ENCODE results near the gene PHLDB1. TPM values are rescaled to one million over a fixed set of nuclear protein-coding genes. Genes with fewer than 3 reads are reported as not detected.

Gene PHLDB1
- polyA plus RNA-seq, 1 experiment = 83.0 TPM

DNA sequence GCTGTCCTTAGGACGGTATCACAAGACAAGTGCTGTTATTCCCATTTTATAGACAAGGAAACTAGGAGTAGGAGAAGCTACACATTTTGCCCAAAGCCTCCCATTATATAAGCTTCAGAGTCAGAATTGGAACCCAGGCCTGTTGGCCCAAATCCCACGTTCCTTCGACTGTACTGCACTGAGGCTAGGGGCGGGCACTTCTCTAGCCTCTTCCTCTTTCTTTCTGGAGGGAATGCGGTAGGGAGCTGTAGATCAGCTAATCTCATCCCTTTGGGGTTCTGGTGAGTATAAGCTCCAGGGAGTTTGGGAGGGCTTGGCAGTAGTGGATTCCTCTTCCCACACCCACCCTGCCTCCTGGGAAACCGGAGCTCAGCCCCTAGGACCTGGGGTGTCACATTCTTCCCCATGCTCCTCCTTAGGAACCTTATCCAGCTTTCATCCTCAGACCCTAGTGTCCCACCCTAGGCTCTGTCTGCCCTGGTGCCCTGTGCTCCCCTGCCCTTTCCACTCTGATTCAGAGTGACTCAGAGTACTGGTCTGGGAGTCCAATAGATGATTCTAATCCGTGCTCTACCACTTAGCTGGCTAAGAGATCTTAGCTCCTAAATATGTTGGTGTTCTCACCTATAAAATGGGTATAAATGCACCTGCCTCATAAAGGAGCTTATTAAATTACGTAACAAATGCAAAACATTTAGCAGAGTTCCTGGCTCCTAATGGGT lies 29.3 kb downstream of the PHLDB1 start:
- Histone ChIP-seq H3K4me3 (ENCODE audit: low read depth, low read length) (no peak overlapping the region), H3K9me3 (ENCODE audit: control insufficient read depth, insufficient read depth, low read length) (no peaks in the 10 kb centered on the region; the same call in 1 of the 2 replicates), H3K27ac (ENCODE audit: low read depth, low read length) (no peak overlapping the region), H3K27me3 (ENCODE audit: control insufficient read depth, insufficient read depth, low read length) (no peaks in the 10 kb centered on the region)
- ChIA-PET POLR2A (interaction anchor here (1.1 to 6.8 kb wide), 3 partner anchors 16 to 31 kb away, joined by 3 to 54 read pairs (median 6); no protein-coding TSS in a partner anchor), CTCF (interaction anchor here (0.6 to 3.2 kb wide), 7 partner anchors 10 to 292 kb away, joined by 3 to 11 read pairs (median 4); no protein-coding TSS in a partner anchor)
- TF ChIP-seq, protein P1, sequence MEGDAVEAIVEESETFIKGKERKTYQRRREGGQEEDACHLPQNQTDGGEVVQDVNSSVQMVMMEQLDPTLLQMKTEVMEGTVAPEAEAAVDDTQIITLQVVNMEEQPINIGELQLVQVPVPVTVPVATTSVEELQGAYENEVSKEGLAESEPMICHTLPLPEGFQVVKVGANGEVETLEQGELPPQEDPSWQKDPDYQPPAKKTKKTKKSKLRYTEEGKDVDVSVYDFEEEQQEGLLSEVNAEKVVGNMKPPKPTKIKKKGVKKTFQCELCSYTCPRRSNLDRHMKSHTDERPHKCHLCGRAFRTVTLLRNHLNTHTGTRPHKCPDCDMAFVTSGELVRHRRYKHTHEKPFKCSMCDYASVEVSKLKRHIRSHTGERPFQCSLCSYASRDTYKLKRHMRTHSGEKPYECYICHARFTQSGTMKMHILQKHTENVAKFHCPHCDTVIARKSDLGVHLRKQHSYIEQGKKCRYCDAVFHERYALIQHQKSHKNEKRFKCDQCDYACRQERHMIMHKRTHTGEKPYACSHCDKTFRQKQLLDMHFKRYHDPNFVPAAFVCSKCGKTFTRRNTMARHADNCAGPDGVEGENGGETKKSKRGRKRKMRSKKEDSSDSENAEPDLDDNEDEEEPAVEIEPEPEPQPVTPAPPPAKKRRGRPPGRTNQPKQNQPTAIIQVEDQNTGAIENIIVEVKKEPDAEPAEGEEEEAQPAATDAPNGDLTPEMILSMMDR (IDR thresholded peaks at IDR 0.05; ENCODE audit: low read depth, low read length) = no peak
- no peak for DNase-seq (ENCODE audit: low read depth, low spot score)

DNA sequence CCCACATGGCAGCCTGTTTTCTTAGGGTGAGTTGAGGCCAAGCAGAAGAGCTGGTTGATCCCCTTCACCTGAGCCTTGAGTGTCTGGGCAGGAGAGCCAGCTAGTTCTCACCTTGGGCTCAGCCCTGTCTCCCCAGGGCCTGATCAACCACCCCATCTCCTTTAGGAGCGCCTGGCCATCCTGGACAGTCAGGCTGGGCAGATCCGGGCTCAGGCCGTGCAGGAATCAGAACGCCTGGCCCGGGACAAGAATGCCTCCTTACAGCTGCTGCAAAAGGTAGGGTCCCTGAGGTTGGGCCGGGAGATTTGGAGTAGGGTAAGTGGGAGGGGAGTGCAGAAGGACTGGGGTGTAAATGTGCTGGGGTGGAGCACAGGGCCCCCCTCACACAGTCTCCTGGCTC lies 31.3 kb downstream of the PHLDB1 start:
- ChIA-PET CTCF (interaction anchor here (1.7 kb wide), 1 partner anchor 318 kb away, joined by 3 read pairs; no protein-coding TSS in a partner anchor), POLR2A (interaction anchor here (0.6 to 0.7 kb wide), 2 partner anchors 16 to 352 kb away, joined by 3 to 5 read pairs; no protein-coding TSS in a partner anchor)
- H3K4me3 ChIP-seq (ENCODE audit: low read depth, low read length) = no peak overlapping the region
- H3K9me3 ChIP-seq (ENCODE audit: control insufficient read depth, insufficient read depth, low read length) = no peaks in the 10 kb centered on the region; the same call in 1 of the 2 replicates
- no peak overlapping the region for H3K27ac ChIP-seq (ENCODE audit: low read depth, low read length)
- no peak for DNase-seq (ENCODE audit: low read depth, low spot score)
- no peaks in the 10 kb centered on the region for H3K27me3 ChIP-seq (ENCODE audit: control insufficient read depth, insufficient read depth, low read length)
- TF ChIP-seq, protein P1 (IDR thresholded peaks at IDR 0.05; ENCODE audit: low read depth, low read length) = no peak

DNA sequence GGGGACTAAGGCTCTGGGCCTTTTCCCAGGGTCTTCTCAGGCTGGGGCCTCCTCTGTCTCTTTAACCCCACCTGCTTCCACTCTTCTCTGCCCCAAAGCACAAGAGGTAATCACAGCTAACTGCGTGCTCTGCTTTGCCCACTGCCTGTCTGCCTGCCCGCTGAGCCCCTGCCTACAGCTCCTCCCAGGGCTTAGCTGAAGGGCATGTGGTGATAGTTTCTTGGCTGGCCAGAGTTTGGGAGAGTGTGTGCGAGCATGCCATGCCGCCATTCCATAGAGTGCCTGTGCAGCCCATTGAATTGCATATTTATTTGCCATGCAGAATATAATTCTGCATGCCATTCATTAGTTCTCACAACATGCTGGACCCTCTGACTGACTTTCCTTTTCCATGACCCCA lies 32.5 kb downstream of the PHLDB1 start:
- CTCF ChIA-PET = interaction anchor here (1.2 to 1.7 kb wide), 2 partner anchors 21 to 317 kb away, joined by 3 to 4 read pairs; no protein-coding TSS in a partner anchor

DNA sequence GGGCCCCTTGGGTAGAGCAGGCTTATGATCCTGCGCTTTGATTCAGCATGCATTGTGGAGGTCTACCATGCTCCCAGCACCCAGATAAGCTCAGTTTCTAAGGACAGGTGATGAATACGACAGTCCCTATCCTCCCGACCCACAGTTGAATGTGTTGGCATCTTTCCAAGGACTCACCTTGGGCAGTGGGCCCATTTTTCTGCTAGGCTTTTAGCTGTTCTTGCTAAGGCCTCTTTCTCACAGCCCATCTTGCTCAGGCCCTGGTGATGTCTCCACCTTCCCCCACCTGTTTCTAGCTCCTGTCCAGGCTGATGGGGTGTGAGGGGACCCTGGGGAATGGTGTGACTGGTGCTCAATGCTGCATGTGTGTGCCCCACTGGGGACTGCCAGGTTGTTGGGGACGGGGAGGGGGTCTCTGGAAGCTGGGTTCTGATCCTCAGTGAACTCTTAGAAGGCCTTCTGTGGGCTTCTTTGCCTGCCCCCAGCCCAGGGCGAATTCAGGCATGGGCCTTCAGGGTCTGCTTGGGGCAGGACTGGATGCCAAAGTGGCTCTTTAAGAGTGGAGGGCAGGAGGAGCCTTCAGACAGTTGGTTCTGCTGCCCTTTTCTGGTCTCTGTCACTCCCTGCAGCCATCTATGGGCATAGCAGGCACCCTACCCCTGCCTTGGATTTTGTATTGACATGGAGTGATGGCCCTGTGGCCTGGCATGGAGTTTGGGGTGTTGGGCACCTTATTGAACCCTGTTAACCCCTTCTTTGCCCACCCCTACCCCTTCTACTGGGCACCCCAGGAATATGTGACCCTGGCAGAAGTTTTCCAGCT lies 33.1 kb downstream of the PHLDB1 start:
- no peak for DNase-seq (ENCODE audit: low read depth, low spot score)
- ChIA-PET CTCF (interaction anchor here (1.2 kb wide), 1 partner anchor 20 kb away, joined by 4 read pairs; no protein-coding TSS in a partner anchor), POLR2A (interaction anchor here (0.7 to 1.2 kb wide), 3 partner anchors 12 to 71 kb away, joined by 3 to 5 read pairs (median 4); no protein-coding TSS in a partner anchor)
- Histone ChIP-seq H3K27me3 (ENCODE audit: control insufficient read depth, insufficient read depth, low read length) (no peaks in the 10 kb centered on the region), H3K9me3 (ENCODE audit: control insufficient read depth, insufficient read depth, low read length) (no peaks in the 10 kb centered on the region), H3K27ac (ENCODE audit: low read depth, low read length) (no peak overlapping the region), H3K4me3 (ENCODE audit: low read depth, low read length) (no peak overlapping the region)
- TF ChIP-seq, protein P1 (IDR thresholded peaks at IDR 0.05; ENCODE audit: low read depth, low read length) = no peak

More for the DNA sequence above, 32.5 kb downstream of the PHLDB1 start:
- no peaks in the 10 kb centered on the region for H3K27me3 ChIP-seq (ENCODE audit: control insufficient read depth, insufficient read depth, low read length)
- TF ChIP-seq, protein P1 (IDR thresholded peaks at IDR 0.05; ENCODE audit: low read depth, low read length) = no peak
- DNase-seq (ENCODE audit: low read depth, low spot score) = no peak
- no peak overlapping the region for H3K4me3 ChIP-seq (ENCODE audit: low read depth, low read length)
- POLR2A ChIA-PET = interaction anchor here (0.7 to 1.2 kb wide), 4 partner anchors 9 to 70 kb away, joined by 3 to 5 read pairs (median 4); no protein-coding TSS in a partner anchor
- no peaks in the 10 kb centered on the region; the same call in 1 of the 2 replicates for H3K9me3 ChIP-seq (ENCODE audit: control insufficient read depth, insufficient read depth, low read length)
- H3K27ac ChIP-seq (ENCODE audit: low read depth, low read length) = no peak overlapping the region

Data from AG04450 (cell line).